ENCODE data around the gene ITGA11.

Gene ITGA11

DNA sequence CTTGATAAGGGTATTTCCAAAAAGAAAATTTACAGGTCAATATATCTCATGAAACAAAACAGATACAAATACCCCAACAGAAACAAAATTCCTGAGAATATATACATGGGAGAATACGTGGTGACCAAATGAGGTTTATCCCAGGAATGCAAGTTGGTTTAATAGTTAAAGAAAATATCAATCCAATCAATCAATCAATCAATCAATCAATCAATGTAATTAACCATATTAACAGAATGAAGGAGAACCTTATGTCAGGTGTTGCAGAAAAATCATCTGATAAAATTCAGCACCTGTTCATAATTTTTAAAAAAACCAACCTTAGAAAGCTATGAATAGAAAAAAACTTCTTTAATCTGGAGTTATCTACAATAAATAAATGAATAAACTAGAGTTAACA lies 35.9 kb downstream of the ITGA11 start:
- no peak overlapping the region for H3K4me3 ChIP-seq (ENCODE audit: low read length)
- no peaks in the 10 kb centered on the region for H3K9me3 ChIP-seq (ENCODE audit: control insufficient read depth, low read depth, low read length)
- no peak overlapping the region for H3K27ac ChIP-seq (ENCODE audit: low read length)
- no peak overlapping the region for H3K9ac ChIP-seq (ENCODE audit: low read length)
- no peaks in the 10 kb centered on the region for H3K27me3 ChIP-seq (ENCODE audit: control insufficient read depth, insufficient read depth, low read length)
- H3K4me1 ChIP-seq (ENCODE audit: control insufficient read depth, low read depth, low read length) = no peaks in the 10 kb centered on the region
- H3K36me3 ChIP-seq (ENCODE audit: control insufficient read depth, low read depth, low read length) = no peaks in the 10 kb centered on the region

DNA sequence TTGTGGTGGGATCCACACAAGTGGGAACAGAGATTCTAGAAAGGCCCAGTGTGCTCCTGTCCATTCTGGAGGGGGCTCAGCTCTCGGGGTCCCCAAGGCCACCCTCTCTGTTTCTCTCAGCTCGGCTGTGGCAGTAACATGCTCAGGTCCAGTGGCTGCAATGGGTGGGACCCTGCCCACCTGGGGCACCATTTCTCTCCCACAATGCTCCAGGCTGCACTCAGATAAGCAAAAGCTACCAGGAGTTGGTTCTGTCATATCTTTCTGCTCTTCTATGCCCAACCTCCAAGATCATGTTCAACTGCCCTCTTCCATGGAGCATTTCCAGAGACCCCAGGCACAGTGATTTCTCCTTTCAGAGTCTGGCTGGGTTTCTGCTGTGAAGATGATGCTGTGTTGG lies 40.8 kb downstream of the ITGA11 start:
- H3K4me1 ChIP-seq (ENCODE audit: control insufficient read depth, low read depth, low read length) = no peaks in the 10 kb centered on the region
- H3K4me3 ChIP-seq (ENCODE audit: low read length) = no peak overlapping the region
- H3K27me3 ChIP-seq (ENCODE audit: control insufficient read depth, insufficient read depth, low read length) = no peaks in the 10 kb centered on the region
- no peak overlapping the region for H3K27ac ChIP-seq (ENCODE audit: low read length)
- H3K9me3 ChIP-seq (ENCODE audit: control insufficient read depth, low read depth, low read length) = no peaks in the 10 kb centered on the region
- H3K9ac ChIP-seq (ENCODE audit: low read length) = no peak overlapping the region
- no peaks in the 10 kb centered on the region for H3K36me3 ChIP-seq (ENCODE audit: control insufficient read depth, low read depth, low read length)

DNA sequence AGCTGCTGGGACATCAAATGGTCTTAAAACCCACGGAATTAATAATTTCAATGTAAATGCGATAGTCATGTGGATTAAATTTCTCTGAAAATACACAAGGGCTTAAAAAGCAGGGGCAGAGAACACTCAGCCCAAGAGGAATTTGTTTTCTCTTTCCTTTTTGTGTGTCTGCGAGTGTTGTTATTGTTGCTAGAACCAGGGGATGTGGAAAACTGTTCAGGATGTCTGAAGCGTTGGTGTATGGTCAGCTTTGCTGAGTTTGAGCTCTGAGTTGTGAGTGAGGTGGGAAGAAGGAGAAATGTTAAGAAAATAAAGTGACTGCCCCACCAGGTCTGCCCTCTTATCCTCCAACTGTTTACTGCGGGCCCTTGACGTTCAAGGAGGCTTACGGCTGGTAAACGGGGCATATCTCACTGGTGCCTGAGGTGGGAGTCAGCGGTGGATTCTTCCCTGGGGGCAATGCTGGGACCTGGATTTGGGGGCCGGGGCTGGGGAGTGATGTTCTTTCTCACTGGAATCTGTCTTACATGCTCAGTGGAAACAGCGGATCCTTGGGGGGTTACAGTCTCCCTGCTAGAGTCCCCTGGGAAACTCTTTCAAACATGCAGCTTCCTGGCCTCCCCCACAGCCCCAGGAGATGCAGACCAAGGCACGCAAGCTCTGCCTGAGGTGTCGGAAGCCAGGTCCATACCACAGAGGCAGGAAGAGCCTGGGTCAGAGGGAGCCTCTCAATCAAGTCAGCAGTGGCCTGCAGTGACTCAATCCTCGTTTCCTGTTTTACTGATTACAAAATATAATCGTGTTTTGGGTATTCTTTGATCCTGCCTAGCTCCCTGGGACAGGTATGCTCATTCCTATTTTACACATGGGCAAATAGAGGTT lies 41.8 kb downstream of the ITGA11 start:
- H3K27me3 ChIP-seq (ENCODE audit: control insufficient read depth, insufficient read depth, low read length) = no peaks in the 10 kb centered on the region
- no peaks in the 10 kb centered on the region for H3K9me3 ChIP-seq (ENCODE audit: control insufficient read depth, low read depth, low read length)
- H3K36me3 ChIP-seq (ENCODE audit: control insufficient read depth, low read depth, low read length) = no peaks in the 10 kb centered on the region
- H3K27ac ChIP-seq (ENCODE audit: low read length) = no peak overlapping the region
- no peak overlapping the region for H3K9ac ChIP-seq (ENCODE audit: low read length)
- H3K4me1 ChIP-seq (ENCODE audit: control insufficient read depth, low read depth, low read length) = no peaks in the 10 kb centered on the region
- H3K4me3 ChIP-seq (ENCODE audit: low read length) = no peak overlapping the region

DNA sequence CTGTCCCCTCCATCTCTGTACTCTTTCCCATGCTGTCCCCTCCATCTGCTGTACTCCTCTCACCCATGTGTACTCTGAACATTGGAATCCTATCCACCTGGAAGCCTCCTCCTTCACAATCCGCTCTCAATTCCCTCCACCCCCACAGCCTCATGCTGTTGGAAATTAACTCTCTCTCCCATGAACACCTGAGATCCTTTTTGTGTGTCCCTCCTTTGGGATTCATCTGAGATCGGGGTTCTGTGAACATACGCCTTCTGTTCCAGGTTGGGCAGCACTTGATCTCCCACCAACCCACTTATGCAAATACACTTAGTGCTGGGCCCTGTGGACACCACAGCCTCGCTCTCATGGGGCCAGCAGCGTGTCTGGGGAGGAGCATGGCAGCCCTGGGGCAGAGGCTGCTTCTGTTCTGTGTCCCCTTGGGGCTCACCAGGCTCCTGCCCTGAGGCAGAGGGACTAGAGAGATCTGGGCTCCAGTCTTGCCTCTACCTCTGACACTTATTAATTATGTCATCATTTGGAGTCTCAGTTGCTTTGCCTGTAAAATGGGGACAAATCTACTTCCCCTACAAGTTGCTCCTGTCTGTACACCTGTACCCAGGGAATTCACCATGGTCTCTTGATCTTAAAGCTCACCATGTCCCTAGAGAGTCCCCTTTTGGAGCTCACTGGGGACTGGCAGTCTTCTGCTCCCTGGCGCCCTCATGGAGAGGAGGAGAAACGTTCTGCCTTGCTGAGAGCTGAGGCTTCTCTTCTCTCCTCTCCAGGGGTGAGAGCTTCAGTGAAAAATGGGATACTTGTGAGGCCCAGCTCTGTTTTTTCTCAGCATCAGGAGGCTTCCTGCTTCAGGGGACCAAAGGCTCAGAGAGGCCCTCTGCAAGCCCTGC lies 42.7 kb downstream of the ITGA11 start:
- H3K27ac ChIP-seq (ENCODE audit: low read length) = no peak overlapping the region
- no peaks in the 10 kb centered on the region for H3K27me3 ChIP-seq (ENCODE audit: control insufficient read depth, insufficient read depth, low read length)
- H3K36me3 ChIP-seq (ENCODE audit: control insufficient read depth, low read depth, low read length) = no peaks in the 10 kb centered on the region
- no peaks in the 10 kb centered on the region for H3K9me3 ChIP-seq (ENCODE audit: control insufficient read depth, low read depth, low read length)
- no peak overlapping the region for H3K4me3 ChIP-seq (ENCODE audit: low read length)
- no peak overlapping the region for H3K9ac ChIP-seq (ENCODE audit: low read length)
- no peaks in the 10 kb centered on the region for H3K4me1 ChIP-seq (ENCODE audit: control insufficient read depth, low read depth, low read length)

DNA sequence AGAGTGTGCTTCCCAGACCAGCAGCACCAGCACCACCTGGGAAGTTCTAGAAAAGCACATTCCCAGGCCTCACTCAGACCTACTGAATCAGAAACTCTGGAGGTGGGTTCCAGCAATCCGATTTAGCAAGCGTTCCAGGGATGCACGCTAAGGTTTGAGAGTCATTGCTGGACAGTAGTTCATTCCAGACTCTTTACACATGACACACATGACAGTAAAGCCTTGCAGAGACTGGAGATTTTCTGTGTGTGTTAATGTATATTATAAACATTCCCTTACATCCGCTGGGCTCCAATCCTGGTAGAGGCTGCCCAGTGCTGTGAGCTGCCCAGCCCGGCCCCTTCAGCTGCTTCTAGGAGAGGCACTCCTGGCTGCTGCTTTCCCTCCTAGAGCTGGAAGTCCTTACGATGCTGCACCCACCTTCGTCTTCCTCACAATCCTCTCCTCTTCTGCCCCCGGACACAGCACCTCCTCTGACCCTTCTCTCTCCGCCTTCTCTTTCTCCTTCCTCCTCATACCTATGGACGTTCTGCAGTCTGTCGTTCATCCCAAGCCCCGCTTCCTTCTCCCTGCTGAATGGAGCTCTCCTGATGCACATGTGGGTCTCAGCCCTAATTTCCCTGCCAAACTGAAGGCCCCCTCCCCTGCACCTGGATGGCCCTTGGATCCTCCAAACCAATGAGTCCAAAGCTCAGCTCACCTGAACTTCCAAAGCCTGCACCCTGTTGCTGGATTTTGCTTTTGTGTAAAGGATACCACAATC lies 44.4 kb downstream of the ITGA11 start:
- Histone ChIP-seq H3K27ac (ENCODE audit: low read length) (no peak overlapping the region), H3K36me3 (ENCODE audit: control insufficient read depth, low read depth, low read length) (no peaks in the 10 kb centered on the region), H3K4me1 (ENCODE audit: control insufficient read depth, low read depth, low read length) (no peaks in the 10 kb centered on the region), H3K4me3 (ENCODE audit: low read length) (no peak overlapping the region), H3K9me3 (ENCODE audit: control insufficient read depth, low read depth, low read length) (no peaks in the 10 kb centered on the region), H3K9ac (ENCODE audit: low read length) (no peak overlapping the region), H3K27me3 (ENCODE audit: control insufficient read depth, insufficient read depth, low read length) (no peaks in the 10 kb centered on the region)

DNA sequence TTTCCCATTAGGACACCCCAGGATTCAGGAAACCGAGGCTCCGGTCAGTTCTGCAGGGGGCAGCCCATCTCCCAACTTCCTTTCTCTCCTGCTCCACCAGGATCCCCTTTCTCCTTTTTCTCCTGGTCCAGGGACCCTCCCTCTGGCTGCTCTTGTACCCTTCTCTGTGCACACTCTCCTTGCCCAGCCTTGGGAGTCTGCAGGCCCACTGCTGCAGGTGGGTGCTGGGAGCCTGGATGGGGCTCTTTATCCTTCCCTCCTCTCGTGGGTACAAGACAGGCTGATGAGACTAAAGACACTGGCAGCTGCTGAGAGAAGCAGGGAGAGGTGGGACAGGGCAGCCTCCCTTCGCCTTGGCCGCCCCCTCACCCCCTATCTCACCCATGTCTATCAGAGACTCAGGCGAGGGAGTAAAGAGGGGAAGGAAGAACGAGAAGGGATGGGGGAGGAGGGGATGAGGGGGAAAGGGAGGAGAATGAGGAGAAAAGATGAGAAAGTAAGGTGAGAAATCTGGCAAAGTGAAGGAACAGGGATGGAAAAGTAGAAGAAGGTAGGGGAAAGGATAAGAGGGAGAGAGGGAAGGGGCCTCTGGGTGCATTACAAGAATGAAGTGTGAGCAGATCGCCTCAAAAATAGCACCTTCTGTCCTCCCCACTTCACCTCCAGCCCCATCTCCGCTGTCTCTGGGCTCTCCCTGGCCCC lies 45.2 kb downstream of the ITGA11 start:
- Histone ChIP-seq H3K27me3 (ENCODE audit: control insufficient read depth, insufficient read depth, low read length) (no peaks in the 10 kb centered on the region), H3K27ac (ENCODE audit: low read length) (no peak overlapping the region), H3K9ac (ENCODE audit: low read length) (no peak overlapping the region), H3K4me1 (ENCODE audit: control insufficient read depth, low read depth, low read length) (no peaks in the 10 kb centered on the region), H3K4me3 (ENCODE audit: low read length) (no peak overlapping the region), H3K9me3 (ENCODE audit: control insufficient read depth, low read depth, low read length) (no peaks in the 10 kb centered on the region), H3K36me3 (ENCODE audit: control insufficient read depth, low read depth, low read length) (no peaks in the 10 kb centered on the region)

DNA sequence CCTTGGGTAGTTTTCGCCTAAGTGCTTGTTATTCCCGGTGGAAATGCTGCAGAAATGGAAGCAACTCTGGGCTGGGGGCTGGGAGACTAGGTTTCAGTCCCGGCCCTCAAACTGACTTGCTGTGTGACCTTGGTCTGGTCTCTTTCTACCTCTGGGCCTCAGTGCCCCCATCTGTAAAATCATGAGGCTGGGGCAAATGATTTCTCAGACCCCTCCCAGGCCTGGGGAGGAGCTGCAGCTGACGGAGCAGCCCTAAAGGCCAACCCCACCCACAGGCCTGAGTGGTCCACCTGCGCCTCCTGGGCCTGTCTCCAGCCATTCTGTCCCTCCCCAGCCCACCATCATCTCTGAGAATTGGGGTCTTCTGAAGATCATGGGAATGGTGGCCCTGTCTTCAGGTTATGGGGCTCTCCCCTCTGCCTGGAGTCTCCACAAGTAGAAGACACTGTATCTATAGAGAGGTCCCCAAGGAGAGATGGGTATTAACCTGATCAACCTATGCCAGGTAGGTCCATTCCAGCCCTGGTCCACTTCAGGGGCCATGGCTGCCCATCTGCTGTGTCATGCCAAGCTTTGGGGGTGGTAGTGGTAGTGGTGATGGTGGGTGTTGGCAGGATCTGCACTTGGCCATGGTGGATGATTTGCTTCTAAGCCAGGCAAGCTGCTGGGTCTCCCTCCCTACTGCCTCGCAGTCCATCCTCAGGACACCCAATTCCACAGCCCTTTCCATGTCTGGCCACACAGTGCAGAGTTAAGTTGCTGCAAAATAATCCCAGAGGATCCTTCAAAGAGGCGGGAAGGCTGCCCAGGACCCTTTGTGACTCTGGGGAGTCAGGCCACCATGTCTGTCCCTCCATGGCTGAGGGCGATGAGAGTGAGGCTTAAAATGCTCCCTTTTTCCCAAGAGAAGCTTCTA lies 46.0 kb downstream of the ITGA11 start:
- no peaks in the 10 kb centered on the region for H3K36me3 ChIP-seq (ENCODE audit: control insufficient read depth, low read depth, low read length)
- no peaks in the 10 kb centered on the region for H3K9me3 ChIP-seq (ENCODE audit: control insufficient read depth, low read depth, low read length)
- H3K27me3 ChIP-seq (ENCODE audit: control insufficient read depth, insufficient read depth, low read length) = no peaks in the 10 kb centered on the region
- H3K4me3 ChIP-seq (ENCODE audit: low read length) = no peak overlapping the region
- no peak overlapping the region for H3K27ac ChIP-seq (ENCODE audit: low read length)
- no peak overlapping the region for H3K9ac ChIP-seq (ENCODE audit: low read length)
- no peaks in the 10 kb centered on the region for H3K4me1 ChIP-seq (ENCODE audit: control insufficient read depth, low read depth, low read length)

DNA sequence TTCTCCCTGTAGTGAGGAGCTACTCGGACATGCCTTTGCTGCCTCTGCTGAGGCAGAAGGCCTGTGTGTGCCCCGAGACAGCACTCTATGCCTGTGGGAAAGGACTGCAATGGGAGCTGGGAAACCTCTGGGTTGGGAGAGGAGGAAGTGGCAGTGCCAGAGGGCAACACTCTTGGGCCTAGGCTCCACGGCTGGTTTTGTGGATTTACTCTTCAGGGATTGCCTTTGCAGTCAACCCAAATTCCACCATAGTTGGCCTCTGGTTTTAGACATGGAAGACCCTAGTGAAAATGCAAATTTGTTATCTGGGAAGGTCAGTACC lies 46.8 kb downstream of the ITGA11 start:
- Histone ChIP-seq H3K27me3 (ENCODE audit: control insufficient read depth, insufficient read depth, low read length) (no peaks in the 10 kb centered on the region), H3K9ac (ENCODE audit: low read length) (no peak overlapping the region), H3K27ac (ENCODE audit: low read length) (no peak overlapping the region), H3K4me1 (ENCODE audit: control insufficient read depth, low read depth, low read length) (no peaks in the 10 kb centered on the region), H3K36me3 (ENCODE audit: control insufficient read depth, low read depth, low read length) (no peaks in the 10 kb centered on the region), H3K4me3 (ENCODE audit: low read length) (no peak overlapping the region), H3K9me3 (ENCODE audit: control insufficient read depth, low read depth, low read length) (no peaks in the 10 kb centered on the region)

DNA sequence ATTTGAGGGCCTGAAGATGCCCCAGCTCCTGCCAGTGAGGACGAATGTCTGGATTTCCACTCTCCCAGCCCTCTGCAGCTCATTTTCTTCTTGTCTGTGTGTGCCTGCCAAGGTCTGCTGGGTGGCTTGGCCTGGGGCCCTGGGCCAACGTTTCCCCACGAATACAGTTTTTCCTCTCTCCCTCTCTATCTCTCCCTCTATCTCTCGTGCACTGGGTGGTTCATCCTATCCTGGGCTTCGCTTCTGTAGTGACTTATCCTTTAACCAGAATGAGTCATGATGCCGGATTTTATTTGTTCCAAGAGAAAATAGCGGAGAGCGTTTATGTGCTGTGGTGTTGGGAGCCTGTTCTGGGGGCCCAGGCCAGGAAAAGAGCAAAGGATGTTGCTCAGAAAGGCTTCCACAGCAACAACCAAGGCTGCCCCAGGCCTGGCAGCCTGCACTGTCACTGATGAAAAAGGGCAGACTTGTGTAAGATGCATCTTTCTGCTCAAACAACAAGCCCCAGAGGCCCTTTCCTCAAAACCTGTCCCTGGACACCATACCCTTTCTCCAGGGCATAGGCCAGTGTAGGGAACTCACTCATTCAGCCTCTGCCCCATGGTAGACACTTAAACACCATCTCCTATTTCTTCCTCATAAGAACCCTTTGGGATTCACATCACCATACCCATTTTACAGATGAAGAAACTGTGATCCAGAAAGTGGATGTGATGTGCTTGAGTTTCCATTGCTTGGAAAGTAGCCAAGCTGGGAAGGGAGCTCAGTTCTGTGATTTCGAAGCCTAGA lies 47.3 kb downstream of the ITGA11 start:
- Histone ChIP-seq H3K27me3 (ENCODE audit: control insufficient read depth, insufficient read depth, low read length) (no peaks in the 10 kb centered on the region), H3K4me1 (ENCODE audit: control insufficient read depth, low read depth, low read length) (no peaks in the 10 kb centered on the region), H3K36me3 (ENCODE audit: control insufficient read depth, low read depth, low read length) (no peaks in the 10 kb centered on the region), H3K4me3 (ENCODE audit: low read length) (no peak overlapping the region), H3K27ac (ENCODE audit: low read length) (no peak overlapping the region), H3K9ac (ENCODE audit: low read length) (no peak overlapping the region), H3K9me3 (ENCODE audit: control insufficient read depth, low read depth, low read length) (no peaks in the 10 kb centered on the region)

Data from iPS-18a (cell line).